Panc1 (cell line): ENCODE measurements around the gene FIGN. TPM values are rescaled to one million over a fixed set of nuclear protein-coding genes. Genes with fewer than 3 reads are reported as not detected.
A peak's percentile ranks its signal among the peaks of the same experiment; 100 is the strongest.

ENCODE experiments used
- ATAC-seq: fragments of 200-7000 bp; cut with Tn5 transposase; 2 replicates; pipeline ENCODE4 v1.9.1; 2020; ENCODE audit warnings: mild to moderate bottlenecking, moderate library complexity
- BruUV-seq: library from RNA; stranded (reverse); fragments of 400-500 nt; replicated peaks from 2 replicates; lab custom pipeline; 2021; lab: Mats Ljungman, UMichigan
- CTCF ChIA-PET: fragments of 300-600 bp; sonication (Branson Sonifier 250); formaldehyde crosslinking; loops from one replicate; lab custom pipeline; 2022; ENCODE audit warnings: antibody characterized with exemption; lab: Charles Lee
- POLR2A ChIA-PET: fragments of 300-600 bp; sonication (Branson Sonifier 250); formaldehyde crosslinking; loops from one replicate; lab custom pipeline; 2022; ENCODE audit warnings: antibody characterized with exemption; lab: Charles Lee
- DNase-seq: peaks from one replicate; pipeline ENCODE4 v3.0.0-alpha.2; 2010; ENCODE audit warnings: low read depth, low spot score
- H3K27ac ChIP-seq: 2 replicates; pipeline ENCODE4 v1.5.1; 2011; ENCODE audit warnings: mild to moderate bottlenecking, low read length, inconsistent platforms
- H3K27me3 ChIP-seq: fragments of 200-500 bp; sonication (Bioruptor generic); 2 replicates; pipeline ENCODE4 v1.6.0; 2014; ENCODE audit warnings: low read length, inconsistent platforms; ENCODE audit not compliant: control insufficient read depth, insufficient read depth
- H3K36me3 ChIP-seq: fragments of 200-500 bp; sonication (Bioruptor generic); 2 replicates; pipeline ENCODE4 v1.5.1; 2014; ENCODE audit warnings: inconsistent platforms, mild to moderate bottlenecking, low read length, moderate library complexity; ENCODE audit not compliant: control insufficient read depth, insufficient read depth
- H3K4me1 ChIP-seq: 2 replicates; pipeline ENCODE4 v1.5.1; 2011; ENCODE audit warnings: inconsistent platforms, mild to moderate bottlenecking, low read length, moderate library complexity; ENCODE audit not compliant: control insufficient read depth, insufficient read depth
- H3K4me3 ChIP-seq, 2 experiments: 2 replicates each; pipeline ENCODE4 v1.5.1; 2011 to 2012; ENCODE audit warnings: low read depth in 2 of 2, low read length in 2 of 2, mild to moderate bottlenecking in 2 of 2, inconsistent platforms in 1 of 2, moderate library complexity in 1 of 2
- H3K9me3 ChIP-seq: fragments of 200-500 bp; sonication (Bioruptor generic); 2 replicates; pipeline ENCODE4 v1.5.1; 2014; ENCODE audit warnings: low read depth, mild to moderate bottlenecking, inconsistent platforms, low read length, moderate library complexity; ENCODE audit not compliant: control insufficient read depth, insufficient read depth
- POLR2AphosphoS5 ChIP-seq: IDR thresholded peaks from 2 replicates; pipeline ENCODE4 v1.6.1; 2012; ENCODE audit warnings: mild to moderate bottlenecking, low read depth, low read length, moderate library complexity
- SIN3A ChIP-seq: IDR thresholded peaks from 2 replicates; pipeline ENCODE4 v1.6.1; 2012; ENCODE audit warnings: low read depth, mild to moderate bottlenecking, low read length, moderate library complexity, borderline replicate concordance; ENCODE audit not compliant: insufficient read depth
- TCF7L2 ChIP-seq: IDR thresholded peaks from 2 replicates; pipeline ENCODE4 v1.6.1; 2011; ENCODE audit warnings: mild to moderate bottlenecking, low read depth, low read length, inconsistent platforms
- in situ Hi-C: cut with HindIII; loops from 2 replicates; pipeline ENCODE4 v1.10.0; 2016; ENCODE audit warnings: low sequenced_read_pairs, low pct_unique_long_range_greater_than_20kb
- intact Hi-C: fragments of 100-400 bp; cut with micrococcal nuclease; formaldehyde crosslinking; loops from one replicate; pipeline ENCODE4 v1.10.0; 2022; ENCODE audit not compliant: unreplicated experiment
- total RNA-seq: library from RNA; stranded (reverse); gene quantifications from one replicate; pipeline ENCODE4 v1.2.1, GENCODE V29; 2021; ENCODE audit not compliant: unreplicated experiment
- TF ChIP-seq, protein P1 (sequence below), 2 experiments: IDR thresholded peaks; 2 replicates each; pipeline ENCODE4 v1.6.1; 2011 to 2012; ENCODE audit warnings: low read depth in 2 of 2, control low read depth in 1 of 2, low read length in 1 of 2, mild to moderate bottlenecking in 1 of 2, moderate library complexity in 1 of 2; ENCODE audit not compliant: insufficient read depth in 1 of 2
- TF ChIP-seq, protein P2 (sequence below): fragments of 450-650 bp; IDR thresholded peaks from 2 replicates; pipeline ENCODE4 v1.5.1; 2017; ENCODE audit warnings: mild to moderate bottlenecking

FIGN gene
- total RNA-seq, 1 experiment from 2014 or later, result 19.5 TPM

DNA sequence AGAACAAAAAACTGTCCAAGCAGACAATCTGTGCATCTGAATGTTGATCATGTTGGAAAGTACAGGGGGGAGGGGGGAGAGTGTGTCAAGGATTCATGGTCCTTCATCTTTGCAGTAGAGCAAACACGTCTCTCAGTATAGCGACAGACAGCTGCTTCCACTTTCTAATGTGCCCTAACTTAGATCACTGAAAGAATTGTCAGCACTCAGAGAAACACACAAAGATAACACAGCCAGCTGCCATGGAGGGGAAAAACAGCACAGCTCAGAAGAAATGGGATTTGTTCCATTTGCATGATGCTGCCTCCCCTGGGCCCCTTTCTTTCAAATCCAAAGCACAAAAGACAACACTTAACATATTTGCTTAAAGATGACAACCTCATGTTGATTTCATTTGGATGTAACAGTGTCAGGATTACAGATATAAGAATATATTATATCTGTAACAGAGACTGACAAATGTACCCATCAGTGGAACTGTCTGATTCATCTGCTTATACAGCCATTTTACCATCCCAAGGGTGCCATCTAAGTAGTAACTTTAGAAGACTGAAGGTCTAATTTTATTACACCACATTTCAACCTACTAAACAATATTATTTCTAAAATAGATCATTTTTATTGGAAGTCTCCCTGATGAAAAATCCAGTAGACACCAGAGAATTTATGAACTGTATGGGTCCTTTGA, 17.7 kb downstream of the FIGN start:
- H3K4me1 ChIP-seq, result peaks cover 48% of the 10 kb centered on the region
- DNase-seq (no peak), ATAC-seq (no peak)
- BruUV-seq, result no TSS peak
- H3K9me3 ChIP-seq, result no peaks in the 10 kb centered on the region
- H3K36me3 ChIP-seq, result no peaks in the 10 kb centered on the region
- ChIA-PET POLR2A (interaction anchor here (0.6 kb wide), 1 partner anchor 58 kb away, joined by 4 read pairs; no protein-coding TSS in a partner anchor), CTCF (no interaction called here)
- H3K4me3 ChIP-seq, result no peak overlapping the region
- in situ Hi-C loops (no loop called here), intact Hi-C loops (no loop called here)
- no peak for TF ChIP-seq SIN3A
- TF ChIP-seq, protein P1, sequence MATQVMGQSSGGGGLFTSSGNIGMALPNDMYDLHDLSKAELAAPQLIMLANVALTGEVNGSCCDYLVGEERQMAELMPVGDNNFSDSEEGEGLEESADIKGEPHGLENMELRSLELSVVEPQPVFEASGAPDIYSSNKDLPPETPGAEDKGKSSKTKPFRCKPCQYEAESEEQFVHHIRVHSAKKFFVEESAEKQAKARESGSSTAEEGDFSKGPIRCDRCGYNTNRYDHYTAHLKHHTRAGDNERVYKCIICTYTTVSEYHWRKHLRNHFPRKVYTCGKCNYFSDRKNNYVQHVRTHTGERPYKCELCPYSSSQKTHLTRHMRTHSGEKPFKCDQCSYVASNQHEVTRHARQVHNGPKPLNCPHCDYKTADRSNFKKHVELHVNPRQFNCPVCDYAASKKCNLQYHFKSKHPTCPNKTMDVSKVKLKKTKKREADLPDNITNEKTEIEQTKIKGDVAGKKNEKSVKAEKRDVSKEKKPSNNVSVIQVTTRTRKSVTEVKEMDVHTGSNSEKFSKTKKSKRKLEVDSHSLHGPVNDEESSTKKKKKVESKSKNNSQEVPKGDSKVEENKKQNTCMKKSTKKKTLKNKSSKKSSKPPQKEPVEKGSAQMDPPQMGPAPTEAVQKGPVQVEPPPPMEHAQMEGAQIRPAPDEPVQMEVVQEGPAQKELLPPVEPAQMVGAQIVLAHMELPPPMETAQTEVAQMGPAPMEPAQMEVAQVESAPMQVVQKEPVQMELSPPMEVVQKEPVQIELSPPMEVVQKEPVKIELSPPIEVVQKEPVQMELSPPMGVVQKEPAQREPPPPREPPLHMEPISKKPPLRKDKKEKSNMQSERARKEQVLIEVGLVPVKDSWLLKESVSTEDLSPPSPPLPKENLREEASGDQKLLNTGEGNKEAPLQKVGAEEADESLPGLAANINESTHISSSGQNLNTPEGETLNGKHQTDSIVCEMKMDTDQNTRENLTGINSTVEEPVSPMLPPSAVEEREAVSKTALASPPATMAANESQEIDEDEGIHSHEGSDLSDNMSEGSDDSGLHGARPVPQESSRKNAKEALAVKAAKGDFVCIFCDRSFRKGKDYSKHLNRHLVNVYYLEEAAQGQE (IDR thresholded peaks at IDR 0.05; ENCODE audit: insufficient read depth in 1 of 2, low read depth in 2 of 2, low read length in 1 of 2), result no peak
- TF ChIP-seq, protein P2, sequence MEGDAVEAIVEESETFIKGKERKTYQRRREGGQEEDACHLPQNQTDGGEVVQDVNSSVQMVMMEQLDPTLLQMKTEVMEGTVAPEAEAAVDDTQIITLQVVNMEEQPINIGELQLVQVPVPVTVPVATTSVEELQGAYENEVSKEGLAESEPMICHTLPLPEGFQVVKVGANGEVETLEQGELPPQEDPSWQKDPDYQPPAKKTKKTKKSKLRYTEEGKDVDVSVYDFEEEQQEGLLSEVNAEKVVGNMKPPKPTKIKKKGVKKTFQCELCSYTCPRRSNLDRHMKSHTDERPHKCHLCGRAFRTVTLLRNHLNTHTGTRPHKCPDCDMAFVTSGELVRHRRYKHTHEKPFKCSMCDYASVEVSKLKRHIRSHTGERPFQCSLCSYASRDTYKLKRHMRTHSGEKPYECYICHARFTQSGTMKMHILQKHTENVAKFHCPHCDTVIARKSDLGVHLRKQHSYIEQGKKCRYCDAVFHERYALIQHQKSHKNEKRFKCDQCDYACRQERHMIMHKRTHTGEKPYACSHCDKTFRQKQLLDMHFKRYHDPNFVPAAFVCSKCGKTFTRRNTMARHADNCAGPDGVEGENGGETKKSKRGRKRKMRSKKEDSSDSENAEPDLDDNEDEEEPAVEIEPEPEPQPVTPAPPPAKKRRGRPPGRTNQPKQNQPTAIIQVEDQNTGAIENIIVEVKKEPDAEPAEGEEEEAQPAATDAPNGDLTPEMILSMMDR, result no peak
- no peak for TF ChIP-seq POLR2AphosphoS5
- TF ChIP-seq TCF7L2, result no peak
- no peaks in the 10 kb centered on the region for H3K27me3 ChIP-seq
- peak overlapping the region; percentile 42; the same call in 1 of the 2 replicates for H3K27ac ChIP-seq

DNA sequence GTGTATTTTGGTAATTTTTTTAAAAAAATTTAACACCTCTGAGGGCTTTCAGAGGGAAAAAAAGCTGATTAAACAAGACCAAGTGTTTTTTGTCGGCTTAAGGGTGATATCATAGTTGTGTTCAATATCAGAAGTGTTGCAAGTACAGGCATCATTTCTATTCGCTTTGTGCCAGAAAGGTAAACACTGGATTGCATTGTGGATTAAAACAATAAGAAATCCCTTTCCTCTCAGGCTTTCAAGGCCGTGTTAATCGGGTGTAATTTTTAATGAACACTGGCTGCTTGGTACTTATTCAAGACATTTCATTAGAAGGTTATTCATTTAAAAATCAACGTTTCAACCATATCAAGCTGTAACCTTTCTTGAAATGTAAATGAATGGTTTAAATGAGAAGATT, 18.3 kb downstream of the FIGN start:
- H3K27ac ChIP-seq, result peak overlapping the region; percentile 20; the same call in 1 of the 2 replicates
- DNase-seq, result no peak
- no TSS peak for BruUV-seq
- ATAC-seq, result no peak
- H3K36me3 ChIP-seq, result no peaks in the 10 kb centered on the region
- intact Hi-C loops, result no loop called here
- POLR2A ChIA-PET, result interaction anchor here (0.6 kb wide), 1 partner anchor 527 kb away, joined by 4 read pairs; no protein-coding TSS in a partner anchor
- no peaks in the 10 kb centered on the region for H3K9me3 ChIP-seq
- CTCF ChIA-PET, result no interaction called here
- peaks cover 50% of the 10 kb centered on the region for H3K4me1 ChIP-seq
- H3K4me3 ChIP-seq, result no peak overlapping the region
- H3K27me3 ChIP-seq, result no peaks in the 10 kb centered on the region
- TF ChIP-seq SIN3A, result no peak
- TF ChIP-seq, protein P1 (IDR thresholded peaks at IDR 0.05; ENCODE audit: insufficient read depth in 1 of 2, low read depth in 2 of 2, low read length in 1 of 2), result no peak
- in situ Hi-C loops, result no loop called here
